Measurements from ENCODE around the gene HHIPL1. TPM values are rescaled to one million over a fixed set of nuclear protein-coding genes. Genes with fewer than 3 reads are reported as not detected.
A peak's percentile ranks its signal among the peaks of the same experiment; 100 is the strongest.

Gene HHIPL1
- total RNA-seq, 3 donors from 2014 or later = 0.26 to 3.2 (median 1.1) TPM

- ATAC-seq (no peak), DNase-seq (no peak)
- peaks cover 3% of the 10 kb centered on the region for H3K4me1 ChIP-seq (ENCODE audit: low read depth)
- TF ChIP-seq CTCF (IDR thresholded peaks at IDR 0.05) = no peak
- intact Hi-C loops (cut with DNase I, micrococcal nuclease) = no loop called here
- no peaks in the 10 kb centered on the region for H3K9me3 ChIP-seq
- no peak overlapping the region for H3K4me3 ChIP-seq
- no peaks in the 10 kb centered on the region for H3K36me3 ChIP-seq (ENCODE audit: low read depth)
These were observed 25.7 kb downstream of the HHIPL1 start for GRCh38 chr14:99670361-99671234.

DNA sequence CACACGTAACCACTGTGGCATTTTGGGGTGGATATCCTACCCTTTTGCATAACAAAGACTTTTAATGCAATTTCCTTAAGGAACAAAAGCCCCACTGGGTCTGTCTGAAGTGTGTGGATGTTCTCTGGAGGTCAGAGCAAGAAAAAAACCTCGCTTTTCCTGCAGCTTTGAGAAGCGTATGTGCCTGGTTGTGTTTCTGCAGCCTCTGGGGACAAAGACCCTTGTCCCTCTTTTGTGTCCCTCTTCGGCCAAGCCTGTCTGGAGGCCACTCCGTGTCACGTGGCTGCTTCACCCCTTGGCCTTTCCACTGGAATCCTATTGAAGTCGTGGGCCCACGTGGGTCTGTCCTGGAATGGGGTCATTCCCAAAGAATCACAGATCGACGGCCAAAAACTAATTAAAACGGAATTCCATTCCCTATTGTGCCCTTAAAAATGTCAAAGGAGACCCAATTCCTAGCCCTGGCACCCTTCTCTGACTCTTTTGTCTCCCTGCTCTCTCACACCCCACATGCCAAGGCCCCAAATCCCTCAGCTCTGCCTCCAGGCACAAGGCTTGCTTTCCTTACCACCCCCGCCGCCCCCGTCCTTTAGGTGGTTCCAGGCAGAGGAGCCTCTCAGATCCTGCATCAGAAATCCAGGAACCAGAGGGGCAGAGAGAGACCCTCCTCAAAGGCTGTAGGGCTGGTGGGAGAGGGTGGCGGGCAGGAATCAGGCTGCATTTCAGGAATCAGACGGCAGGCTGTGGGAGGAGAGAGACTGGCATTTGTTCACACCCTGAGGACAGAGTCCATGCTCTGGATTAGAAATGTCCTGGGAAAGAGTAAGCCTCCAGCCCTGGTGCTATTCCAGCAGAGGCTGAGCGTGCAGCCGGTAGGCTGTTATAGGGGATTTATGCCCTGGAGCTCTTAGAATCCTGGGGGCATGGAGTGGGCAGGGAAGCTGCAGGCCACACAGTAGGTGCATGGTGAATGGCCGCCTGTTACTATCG is 26.6 kb downstream of the HHIPL1 start:
- H3K4me3 ChIP-seq = no peak overlapping the region
- H3K4me1 ChIP-seq (ENCODE audit: low read depth) = peaks cover 3% of the 10 kb centered on the region
- no peaks in the 10 kb centered on the region for H3K36me3 ChIP-seq (ENCODE audit: low read depth)
- ATAC-seq (peak; percentile 85), DNase-seq (peak in 2 of 3 donors; percentile 40 to 49)
- no peaks in the 10 kb centered on the region for H3K9me3 ChIP-seq
- intact Hi-C loops (cut with DNase I, micrococcal nuclease) = no loop called here
- TF ChIP-seq CTCF (IDR thresholded peaks at IDR 0.05) = no peak

DNA sequence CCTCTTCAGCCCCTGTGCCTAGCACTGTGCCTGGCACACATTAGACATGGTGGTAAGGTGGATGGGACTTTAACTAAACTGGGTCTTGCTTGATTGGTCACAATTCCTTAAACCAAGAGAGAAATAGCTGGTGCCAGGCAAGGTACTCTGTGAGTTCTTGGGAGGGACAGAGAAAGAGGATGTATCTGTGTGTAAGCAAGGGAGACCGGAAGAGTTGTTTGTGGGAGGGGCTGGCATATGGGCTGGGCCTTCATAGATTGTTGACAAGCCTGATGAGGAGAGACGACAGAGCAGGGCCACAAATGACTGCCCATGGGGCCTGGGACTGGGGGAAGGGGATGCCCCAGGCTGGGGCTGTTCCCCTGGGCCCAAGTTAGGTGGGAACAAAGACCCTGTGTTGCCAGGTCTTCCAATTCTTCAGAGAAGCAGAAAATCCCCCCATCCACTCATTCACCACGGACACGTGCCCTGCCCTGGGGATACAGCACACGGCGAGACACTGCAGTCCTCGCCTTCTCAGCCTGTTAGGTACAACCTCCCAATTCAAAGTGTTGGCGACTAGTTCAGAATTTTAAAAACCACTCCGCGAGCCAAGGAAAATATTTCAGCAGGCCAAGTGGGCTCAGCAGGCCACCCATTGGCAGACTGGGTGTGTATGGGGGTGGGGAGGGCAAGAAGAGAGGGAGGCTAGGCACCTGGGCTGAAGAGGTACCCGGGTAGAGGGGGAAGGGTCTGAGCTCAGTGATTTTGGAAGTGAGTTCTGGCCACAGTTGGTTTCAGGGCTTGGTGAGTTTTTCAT is 27.8 kb downstream of the HHIPL1 start:
- no peaks in the 10 kb centered on the region for H3K36me3 ChIP-seq (ENCODE audit: low read depth)
- H3K4me3 ChIP-seq = no peak overlapping the region
- no peak for TF ChIP-seq CTCF (IDR thresholded peaks at IDR 0.05)
- DNase-seq (peak in 1 of 3 donors; percentile 47), ATAC-seq (peak; percentile 68)
- H3K4me1 ChIP-seq (ENCODE audit: low read depth) = peaks cover 3% of the 10 kb centered on the region
- peaks cover 6% of the 10 kb centered on the region for H3K9me3 ChIP-seq
- intact Hi-C loops (cut with DNase I, micrococcal nuclease) = no loop called here

- ATAC-seq (no peak), DNase-seq (no peak)
- Histone ChIP-seq H3K9me3 (peaks cover 14% of the 10 kb centered on the region), H3K4me3 (no peak overlapping the region), H3K4me1 (ENCODE audit: low read depth) (peaks cover 3% of the 10 kb centered on the region), H3K36me3 (ENCODE audit: low read depth) (no peaks in the 10 kb centered on the region)
- TF ChIP-seq CTCF (IDR thresholded peaks at IDR 0.05) = no peak
- intact Hi-C loops (cut with DNase I, micrococcal nuclease) = no loop called here
These were observed 28.6 kb downstream of the HHIPL1 start for GRCh38 chr14:99673305-99674063.
